Measurements from ENCODE around the gene HMOX1.
A peak's percentile ranks its signal among the peaks of the same experiment; 100 is the strongest.
"Not testable (repeated sequence)": the region's sequence is repeated elsewhere in the genome, so short reads cannot be mapped to it uniquely, and the experiment has no call there.

HMOX1 gene

GRCh38 chr22:35381424-35382009 lies 621 bp downstream of the HMOX1 start:
- DNase-seq = no peak

GRCh38 chr22:35383679-35384071 lies 2.8 kb downstream of the HMOX1 start:
- DNase-seq = no peak

GRCh38 chr22:35384527-35384926 lies 3.6 kb downstream of the HMOX1 start:
- no peak for DNase-seq

- DNase-seq = no peak
Observed at GRCh38 chr22:35384975-35385588, 4.2 kb downstream of the HMOX1 start.

- DNase-seq = no peak
Observed at GRCh38 chr22:35386670-35387288, 5.9 kb downstream of the HMOX1 start.

- DNase-seq = no peak
Observed at GRCh38 chr22:35390933-35391332, 10.0 kb downstream of the HMOX1 start.

- no peak for DNase-seq
Observed at GRCh38 chr22:35392357-35392756, 11.5 kb downstream of the HMOX1 start.

- no peak for DNase-seq
Observed at GRCh38 chr22:35393116-35394010, 12.5 kb downstream of the HMOX1 start.

GRCh38 chr22:35394011-35394312 lies 13.1 kb downstream of the HMOX1 start:
- no peak for DNase-seq

GRCh38 chr22:35394810-35395563 lies 14.1 kb downstream of the HMOX1 start:
- DNase-seq = no peak

- not testable (repeated sequence) for DNase-seq
Observed at GRCh38 chr22:35396622-35397021, 15.7 kb downstream of the HMOX1 start.

GRCh38 chr22:35397095-35397904 lies 16.4 kb downstream of the HMOX1 start:
- no peak for DNase-seq

GRCh38 chr22:35398591-35398973 lies 17.7 kb downstream of the HMOX1 start:
- DNase-seq = no peak

GRCh38 chr22:35399114-35399677 lies 18.3 kb downstream of the HMOX1 start:
- no peak for DNase-seq

- peak; percentile 97 for DNase-seq
Observed at GRCh38 chr22:35399678-35400500, 19.0 kb downstream of the HMOX1 start, which contains the start of gene MCM5. MCM5 (plus strand) TSS chr22:35400140; CDS start chr22:35400439, 299 bp downstream.

- DNase-seq = no peak
Observed at GRCh38 chr22:35400501-35400790, 19.6 kb downstream of the HMOX1 start.

GRCh38 chr22:35401863-35402262 lies 21.0 kb downstream of the HMOX1 start:
- no peak for DNase-seq

GRCh38 chr22:35403356-35403755 lies 22.5 kb downstream of the HMOX1 start:
- no peak for DNase-seq

GRCh38 chr22:35404176-35404575 lies 23.3 kb downstream of the HMOX1 start:
- no peak for DNase-seq

GRCh38 chr22:35406443-35406842 lies 25.5 kb downstream of the HMOX1 start:
- DNase-seq = no peak

GRCh38 chr22:35407362-35407761 lies 26.5 kb downstream of the HMOX1 start:
- no peak for DNase-seq
